ENCODE data around the gene SPOCD1. TPM values are rescaled to one million over a fixed set of nuclear protein-coding genes. Genes with fewer than 3 reads are reported as not detected.

SPOCD1 gene
- total and polyA plus RNA-seq, 8 donors, result 0.32 to 10.9 (median 0.55) TPM

GRCh38 chr1:31804098-31804497 lies 11.7 kb downstream of the SPOCD1 start:
- Histone ChIP-seq H3K4me1 (peaks cover 0 to 3% of the 10 kb centered on the region in 2 donors), H3K27me3 (no peaks in the 10 kb centered on the region), H3K36me3 (no peaks in the 10 kb centered on the region), H3K27ac (no peak overlapping the region), H3K4me3 (no peak overlapping the region), H3K9me3 (no peaks in the 10 kb centered on the region)
- no peak for TF ChIP-seq CTCF (IDR thresholded peaks at IDR 0.05)
- no peak for DNase-seq
- no peak for ATAC-seq
- intact Hi-C loops (cut with DNase I), result no loop called here

GRCh38 chr1:31803610-31804009 lies 12.2 kb downstream of the SPOCD1 start:
- intact Hi-C loops (cut with DNase I), result no loop called here
- Histone ChIP-seq H3K9me3 (no peaks in the 10 kb centered on the region), H3K27ac (no peak overlapping the region), H3K4me1 (peaks cover 0 to 3% of the 10 kb centered on the region in 2 donors), H3K36me3 (no peaks in the 10 kb centered on the region), H3K27me3 (peaks cover 0 to 3% of the 10 kb centered on the region in 2 donors), H3K4me3 (no peak overlapping the region)
- DNase-seq (no peak), ATAC-seq (no peak)
- no peak for TF ChIP-seq CTCF (IDR thresholded peaks at IDR 0.05)

- intact Hi-C loops (cut with DNase I), result no loop called here
- Histone ChIP-seq H3K4me1 (peaks cover 0 to 3% of the 10 kb centered on the region in 2 donors), H3K27me3 (peaks cover 0 to 15% of the 10 kb centered on the region in 2 donors), H3K27ac (peak overlapping the region in 1 of 2 donors; percentile 1), H3K36me3 (no peaks in the 10 kb centered on the region), H3K9me3 (no peaks in the 10 kb centered on the region), H3K4me3 (no peak overlapping the region)
- no peak for ATAC-seq
- TF ChIP-seq CTCF (IDR thresholded peaks at IDR 0.05), result no peak
- DNase-seq, result no peak
Measured at GRCh38 chr1:31802190-31803150, 13.4 kb downstream of the SPOCD1 start.

GRCh38 chr1:31801458-31801857 lies 14.4 kb downstream of the SPOCD1 start:
- H3K27ac ChIP-seq, result no peak overlapping the region
- DNase-seq, result peak in 1 of 4 donors; percentile 16
- no peak overlapping the region for H3K4me3 ChIP-seq
- H3K9me3 ChIP-seq, result no peaks in the 10 kb centered on the region
- TF ChIP-seq CTCF (IDR thresholded peaks at IDR 0.05), result no peak
- ATAC-seq, result no peak
- intact Hi-C loops (cut with DNase I), result no loop called here
- H3K27me3 ChIP-seq, result peaks cover 0 to 23% of the 10 kb centered on the region in 2 donors
- H3K4me1 ChIP-seq, result peaks cover 0 to 3% of the 10 kb centered on the region in 2 donors
- no peaks in the 10 kb centered on the region for H3K36me3 ChIP-seq

- intact Hi-C loops (cut with DNase I), result no loop called here
- ATAC-seq, result no peak
Measured at GRCh38 chr1:31800674-31800967, 15.2 kb downstream of the SPOCD1 start.

More at GRCh38 chr1:31800674-31800967, 15.2 kb downstream of the SPOCD1 start:
- no peak for TF ChIP-seq CTCF (IDR thresholded peaks at IDR 0.05)
- Histone ChIP-seq H3K9me3 (no peaks in the 10 kb centered on the region), H3K27ac (no peak overlapping the region), H3K4me3 (no peak overlapping the region), H3K4me1 (peaks cover 0 to 3% of the 10 kb centered on the region in 2 donors), H3K27me3 (peaks cover 0 to 30% of the 10 kb centered on the region in 2 donors), H3K36me3 (no peaks in the 10 kb centered on the region)
- DNase-seq, result no peak

Measured in left lung (tissue), 10 donors.